Right atrium auricular region (tissue), 2 donors: ENCODE results near the gene FAM170A. TPM values are rescaled to one million over a fixed set of nuclear protein-coding genes. Genes with fewer than 3 reads are reported as not detected.

Source experiments
- DNase-seq: peaks from one replicate; pipeline ENCODE4 v3.0.0-alpha.2; 2019; ENCODE audit warnings: low spot score
- H3K27ac ChIP-seq, 2 donors: fragments of 200-600 bp; sonication (generic); 1 replicate in 1 of 2; 2 replicates in 1 of 2; pipeline ENCODE4 v1.5.1; 2016 to 2019
- H3K27me3 ChIP-seq, 2 donors: fragments of 200-600 bp; sonication (generic); one replicate each; pipeline versions ENCODE4 v1.5.1 to v1.6.0; 2017 to 2019
- H3K36me3 ChIP-seq: fragments of 200-600 bp; sonication (generic); one replicate; pipeline ENCODE4 v1.5.1; 2016
- H3K4me1 ChIP-seq, 2 donors: fragments of 200-600 bp; sonication (generic); one replicate each; pipeline versions ENCODE4 v1.5.1 to v1.6.0; 2017 to 2019
- H3K4me3 ChIP-seq, 2 donors: fragments of 200-600 bp; sonication (generic); 1 replicate in 1 of 2; 2 replicates in 1 of 2; pipeline ENCODE4 v1.5.1; 2017 to 2019; ENCODE audit warnings: mild to moderate bottlenecking in 1 of 2, moderate library complexity in 1 of 2
- H3K9me3 ChIP-seq, 2 donors: fragments of 200-600 bp; sonication (generic); one replicate each; pipeline ENCODE4 v1.5.1; 2019
- total RNA-seq, 2 donors: library from RNA; depleted of rRNA; stranded (reverse); fragments of >200 nt; gene quantifications; one replicate each; pipeline ENCODE4 v1.1.0, GENCODE V29; 2016
- TF ChIP-seq, protein P1 (sequence below), 2 donors: fragments of 200-600 bp; sonication (generic); IDR thresholded peaks; one replicate each; pipeline ENCODE4 v1.5.1; 2019; ENCODE audit warnings: antibody characterized with exemption in 2 of 2

The FAM170A gene
- total RNA-seq, 2 donors from 2014 or later, result not detected

DNA sequence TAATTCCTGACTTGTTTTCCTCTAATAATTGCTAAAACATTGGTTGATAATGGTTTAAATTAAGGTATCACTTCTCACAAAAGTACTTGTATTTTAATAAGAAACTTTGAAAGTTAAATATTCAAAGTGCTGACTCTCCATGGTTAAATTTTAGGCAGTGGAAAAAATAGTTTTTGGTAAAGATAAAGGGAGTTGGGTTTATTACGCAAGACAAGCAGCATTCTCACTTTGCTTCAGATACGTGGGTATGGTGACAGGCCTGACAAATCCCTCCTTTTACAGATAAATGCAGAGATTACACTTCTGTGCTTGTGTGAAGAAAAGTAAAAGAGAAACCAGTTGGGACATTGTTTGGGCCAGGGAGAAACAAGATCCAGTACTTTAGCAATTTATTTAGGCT lies 14.5 kb upstream of the FAM170A start:
- no peak overlapping the region for H3K4me3 ChIP-seq
- no peaks in the 10 kb centered on the region for H3K27me3 ChIP-seq
- TF ChIP-seq, protein P1, sequence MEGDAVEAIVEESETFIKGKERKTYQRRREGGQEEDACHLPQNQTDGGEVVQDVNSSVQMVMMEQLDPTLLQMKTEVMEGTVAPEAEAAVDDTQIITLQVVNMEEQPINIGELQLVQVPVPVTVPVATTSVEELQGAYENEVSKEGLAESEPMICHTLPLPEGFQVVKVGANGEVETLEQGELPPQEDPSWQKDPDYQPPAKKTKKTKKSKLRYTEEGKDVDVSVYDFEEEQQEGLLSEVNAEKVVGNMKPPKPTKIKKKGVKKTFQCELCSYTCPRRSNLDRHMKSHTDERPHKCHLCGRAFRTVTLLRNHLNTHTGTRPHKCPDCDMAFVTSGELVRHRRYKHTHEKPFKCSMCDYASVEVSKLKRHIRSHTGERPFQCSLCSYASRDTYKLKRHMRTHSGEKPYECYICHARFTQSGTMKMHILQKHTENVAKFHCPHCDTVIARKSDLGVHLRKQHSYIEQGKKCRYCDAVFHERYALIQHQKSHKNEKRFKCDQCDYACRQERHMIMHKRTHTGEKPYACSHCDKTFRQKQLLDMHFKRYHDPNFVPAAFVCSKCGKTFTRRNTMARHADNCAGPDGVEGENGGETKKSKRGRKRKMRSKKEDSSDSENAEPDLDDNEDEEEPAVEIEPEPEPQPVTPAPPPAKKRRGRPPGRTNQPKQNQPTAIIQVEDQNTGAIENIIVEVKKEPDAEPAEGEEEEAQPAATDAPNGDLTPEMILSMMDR (IDR thresholded peaks at IDR 0.05), result no peak
- peaks cover 0 to 5% of the 10 kb centered on the region in 2 donors for H3K9me3 ChIP-seq
- no peaks in the 10 kb centered on the region for H3K4me1 ChIP-seq
- H3K27ac ChIP-seq, result no peak overlapping the region
- H3K36me3 ChIP-seq, result no peaks in the 10 kb centered on the region
- DNase-seq, result no peak

DNA sequence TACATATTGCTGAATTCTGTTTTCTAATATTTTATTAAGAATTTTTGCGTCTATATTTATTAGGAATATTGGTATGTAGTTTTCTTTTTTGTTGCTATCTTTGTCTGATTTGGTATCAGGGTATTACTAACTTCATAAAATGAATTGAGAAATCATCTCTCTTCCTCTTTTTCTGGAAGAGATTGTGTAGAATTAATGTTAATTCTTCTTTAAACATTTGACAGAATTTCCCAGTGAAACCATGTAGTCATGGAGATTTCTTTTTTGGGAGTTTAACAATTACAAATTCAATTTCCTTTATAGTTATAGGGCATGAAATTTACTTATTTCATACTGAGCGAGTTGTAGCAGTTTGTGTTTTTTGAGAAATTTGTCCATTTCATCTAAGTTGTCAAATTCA lies 3.3 kb upstream of the FAM170A start:
- no peak for DNase-seq
- Histone ChIP-seq H3K4me1 (no peaks in the 10 kb centered on the region), H3K27ac (no peak overlapping the region)

DNA sequence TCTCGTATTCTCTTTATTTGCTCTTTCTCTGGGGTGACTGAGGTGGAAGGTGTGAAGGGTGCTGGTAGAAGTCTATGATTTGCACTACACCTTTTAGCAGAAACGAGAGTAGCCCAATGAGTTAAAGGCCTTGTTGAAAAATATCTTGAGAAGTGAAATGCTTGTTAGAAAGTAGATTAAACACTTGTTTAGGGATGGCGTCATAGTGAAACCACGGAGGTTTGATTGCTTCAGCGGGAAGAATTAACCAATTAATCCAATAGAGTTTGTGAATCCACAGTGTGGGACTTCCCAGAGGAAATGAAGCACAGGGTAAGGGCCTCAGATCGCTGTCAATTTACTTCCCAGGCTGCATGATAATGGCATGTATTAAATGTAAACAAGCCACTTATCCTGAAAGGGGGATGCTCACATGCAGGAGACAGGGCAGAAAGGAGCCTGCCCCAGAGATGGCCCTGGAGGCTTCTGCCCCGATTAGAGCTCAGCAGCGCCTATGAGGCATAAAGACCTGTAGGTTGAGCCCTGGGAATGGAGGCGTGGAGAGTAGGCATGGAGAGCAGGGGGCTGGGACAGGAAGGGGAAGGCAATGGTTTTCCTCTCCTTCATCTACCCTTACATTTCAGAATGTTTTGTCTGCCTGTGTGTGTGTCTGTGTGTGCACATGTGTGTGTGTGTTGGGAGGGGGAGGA lies 1.5 kb downstream of the FAM170A start:
- Histone ChIP-seq H3K27ac (no peak overlapping the region), H3K4me3 (no peak overlapping the region), H3K36me3 (no peaks in the 10 kb centered on the region), H3K9me3 (no peaks in the 10 kb centered on the region), H3K27me3 (no peaks in the 10 kb centered on the region), H3K4me1 (no peaks in the 10 kb centered on the region)
- DNase-seq, result no peak
- TF ChIP-seq, protein P1 (IDR thresholded peaks at IDR 0.05), result no peak

More for the DNA sequence above, 3.3 kb upstream of the FAM170A start:
- H3K27me3 ChIP-seq, result no peaks in the 10 kb centered on the region
- H3K36me3 ChIP-seq, result no peaks in the 10 kb centered on the region
- H3K4me3 ChIP-seq, result no peak overlapping the region
- TF ChIP-seq, protein P1 (IDR thresholded peaks at IDR 0.05), result no peak
- H3K9me3 ChIP-seq, result peaks cover 5 to 14% of the 10 kb centered on the region in 2 donors

DNA sequence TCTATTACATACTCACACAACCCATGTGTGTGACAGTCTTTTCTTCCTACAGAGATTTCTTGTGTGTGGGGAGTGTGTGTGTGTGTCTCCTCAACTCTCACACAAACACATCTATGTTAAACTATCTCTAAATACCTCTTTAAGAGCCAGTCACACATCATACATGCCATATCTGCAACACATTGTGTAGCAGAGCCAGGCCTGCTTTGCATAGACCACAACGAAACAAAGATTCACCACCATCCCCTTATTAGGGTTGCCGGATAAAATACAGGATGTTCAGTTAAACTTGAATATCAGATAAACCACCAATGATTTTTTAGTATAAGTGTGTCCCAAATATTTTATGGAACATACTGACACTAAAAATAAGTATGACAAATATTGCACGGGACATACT lies 2.3 kb downstream of the FAM170A start:
- H3K9me3 ChIP-seq, result no peaks in the 10 kb centered on the region
- DNase-seq, result no peak
- no peaks in the 10 kb centered on the region for H3K27me3 ChIP-seq
- no peaks in the 10 kb centered on the region for H3K4me1 ChIP-seq
- no peak overlapping the region for H3K27ac ChIP-seq
- no peak overlapping the region for H3K4me3 ChIP-seq
- H3K36me3 ChIP-seq, result no peaks in the 10 kb centered on the region
- TF ChIP-seq, protein P1 (IDR thresholded peaks at IDR 0.05), result no peak

DNA sequence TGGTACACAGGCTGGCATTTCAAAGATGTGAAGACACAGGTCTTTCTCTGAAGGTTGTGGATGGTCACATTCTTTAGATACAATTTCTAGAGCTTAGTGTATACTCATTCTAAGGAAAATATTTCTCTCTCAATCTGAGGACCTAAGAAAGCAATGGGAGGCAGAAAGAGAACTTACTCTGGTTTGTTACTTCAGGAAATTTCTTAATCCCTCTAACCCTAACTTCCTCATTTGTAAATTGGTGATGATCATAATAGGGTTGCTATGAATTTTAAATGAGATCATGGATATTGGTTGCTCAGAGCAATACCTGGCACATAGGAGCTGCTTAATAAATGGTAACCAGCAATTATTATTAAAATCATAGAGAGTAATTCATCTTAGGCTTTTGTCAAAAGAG lies 22.1 kb downstream of the FAM170A start:
- H3K9me3 ChIP-seq, result no peaks in the 10 kb centered on the region
- TF ChIP-seq, protein P1 (IDR thresholded peaks at IDR 0.05), result no peak
- no peak overlapping the region for H3K27ac ChIP-seq

DNA sequence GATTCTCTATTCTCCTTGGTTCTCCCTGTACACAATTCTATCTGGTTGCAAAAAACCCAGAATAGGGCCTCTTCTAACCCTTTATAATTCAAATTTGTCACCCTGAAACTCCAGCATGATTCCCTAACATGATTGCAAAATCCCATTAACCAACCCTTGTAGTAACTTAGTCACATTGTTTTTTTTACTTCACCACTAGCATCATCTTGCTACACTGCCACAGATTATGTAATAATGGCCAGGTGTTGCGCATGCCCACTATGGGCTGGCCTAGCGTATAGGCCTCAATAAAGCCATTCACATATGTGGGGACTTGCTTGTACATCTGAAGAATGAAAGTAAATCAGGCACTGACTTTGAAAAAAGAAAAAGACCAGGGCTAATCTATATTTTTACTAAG lies 25.7 kb downstream of the FAM170A start:
- TF ChIP-seq, protein P1 (IDR thresholded peaks at IDR 0.05), result no peak
- DNase-seq, result no peak
- no peak overlapping the region for H3K27ac ChIP-seq
- H3K4me1 ChIP-seq, result no peaks in the 10 kb centered on the region
- no peaks in the 10 kb centered on the region for H3K9me3 ChIP-seq
- no peak overlapping the region for H3K4me3 ChIP-seq
- no peaks in the 10 kb centered on the region for H3K27me3 ChIP-seq
- H3K36me3 ChIP-seq, result no peaks in the 10 kb centered on the region

More for the DNA sequence above, 22.1 kb downstream of the FAM170A start:
- no peak for DNase-seq
- Histone ChIP-seq H3K4me1 (no peaks in the 10 kb centered on the region), H3K36me3 (no peaks in the 10 kb centered on the region), H3K4me3 (no peak overlapping the region), H3K27me3 (no peaks in the 10 kb centered on the region)
